SU-DHL-6 (cell line): ENCODE data around the gene UNC45A.

ENCODE experiments used
- CTCF ChIP-seq: fragments of 200-600 bp; sonication (generic); IDR thresholded peaks from one replicate; pipeline ENCODE4 v1.5.1; 2017; ENCODE audit warnings: antibody characterized with exemption, mild to moderate bottlenecking, low read length, moderate library complexity; ENCODE audit not compliant: insufficient read depth, poor library complexity, severe bottlenecking
- EZH2phosphoT487 ChIP-seq: fragments of 200-600 bp; sonication (generic), shearing (Covaris generic); conservative IDR thresholded peaks from 2 replicates; pipeline ENCODE4 v1.6.1; 2018; ENCODE audit warnings: mild to moderate bottlenecking, antibody characterized with exemption, low read length, moderate library complexity, mixed read lengths

- TF ChIP-seq EZH2phosphoT487 (no peak), CTCF (no peak)
These were observed 59.6 kb downstream of the UNC45A start, which contains the start of gene PRC1 for GRCh38 chr15:90994417-90995311.
